HepG2 (cell line): Measurements from ENCODE around the gene MED20.

ENCODE experiments used
- CHCHD3 ChIP-seq: sonication (generic); formaldehyde crosslinking; IDR thresholded peaks from 2 replicates; pipeline ENCODE4 v1.8.0; 2022; ENCODE audit warnings: mild to moderate bottlenecking, missing genetic modification reagents, moderate library complexity
- HMGA1 ChIP-seq: sonication (generic); formaldehyde crosslinking; conservative IDR thresholded peaks from 2 replicates; pipeline ENCODE4 v1.4.0; 2020; ENCODE audit warnings: missing genetic modification reagents
- TF ChIP-seq, protein P1 (sequence below): sonication (generic); formaldehyde crosslinking; IDR thresholded peaks from 2 replicates; pipeline ENCODE4 v1.5.0; 2020; ENCODE audit warnings: mild to moderate bottlenecking, missing genetic modification reagents, moderate library complexity

DNA sequence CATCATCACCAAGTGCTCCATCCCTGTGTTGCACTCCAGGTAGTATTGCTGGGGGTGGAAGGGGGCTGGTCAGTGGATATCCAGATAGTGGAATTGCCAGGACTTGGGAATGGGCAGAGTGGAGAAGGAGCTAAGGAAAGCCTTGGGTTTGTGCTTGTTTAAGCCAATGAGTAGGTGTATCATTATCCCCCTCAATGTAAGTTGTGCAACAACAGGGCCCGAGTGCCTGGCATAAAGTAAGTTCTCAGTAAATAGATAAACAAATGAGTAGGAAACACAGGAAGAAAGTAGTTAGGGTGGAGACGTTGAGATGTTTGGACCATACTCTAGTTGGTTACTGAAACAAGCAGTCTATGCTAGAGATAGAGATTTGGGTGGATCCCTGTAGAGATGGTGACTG is 10.9 kb upstream of the MED20 start:
- TF ChIP-seq, protein P1, sequence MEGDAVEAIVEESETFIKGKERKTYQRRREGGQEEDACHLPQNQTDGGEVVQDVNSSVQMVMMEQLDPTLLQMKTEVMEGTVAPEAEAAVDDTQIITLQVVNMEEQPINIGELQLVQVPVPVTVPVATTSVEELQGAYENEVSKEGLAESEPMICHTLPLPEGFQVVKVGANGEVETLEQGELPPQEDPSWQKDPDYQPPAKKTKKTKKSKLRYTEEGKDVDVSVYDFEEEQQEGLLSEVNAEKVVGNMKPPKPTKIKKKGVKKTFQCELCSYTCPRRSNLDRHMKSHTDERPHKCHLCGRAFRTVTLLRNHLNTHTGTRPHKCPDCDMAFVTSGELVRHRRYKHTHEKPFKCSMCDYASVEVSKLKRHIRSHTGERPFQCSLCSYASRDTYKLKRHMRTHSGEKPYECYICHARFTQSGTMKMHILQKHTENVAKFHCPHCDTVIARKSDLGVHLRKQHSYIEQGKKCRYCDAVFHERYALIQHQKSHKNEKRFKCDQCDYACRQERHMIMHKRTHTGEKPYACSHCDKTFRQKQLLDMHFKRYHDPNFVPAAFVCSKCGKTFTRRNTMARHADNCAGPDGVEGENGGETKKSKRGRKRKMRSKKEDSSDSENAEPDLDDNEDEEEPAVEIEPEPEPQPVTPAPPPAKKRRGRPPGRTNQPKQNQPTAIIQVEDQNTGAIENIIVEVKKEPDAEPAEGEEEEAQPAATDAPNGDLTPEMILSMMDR (CRISPR knock-in tag), result no peak
- TF ChIP-seq HMGA1 (CRISPR knock-in tag) (no peak), CHCHD3 (CRISPR knock-in tag) (no peak)
